HepG2 (cell line): ENCODE measurements around the gene SPATA13. TPM values are rescaled to one million over a fixed set of nuclear protein-coding genes. Genes with fewer than 3 reads are reported as not detected.

Source experiments
- ATAC-seq: fragments of 200-7000 bp; cut with Tn5 transposase; 3 replicates; pipeline ENCODE4 v1.9.1; 2020; ENCODE audit warnings: mild to moderate bottlenecking, moderate library complexity
- BruUV-seq: library from RNA; stranded (reverse); fragments of 400-500 nt; replicated peaks from 2 replicates; lab custom pipeline; 2021; lab: Mats Ljungman, UMichigan
- CTCF ChIA-PET: fragments of 300-600 bp; formaldehyde crosslinking; extraction: SDS; loops from one replicate; lab custom pipeline; 2021; ENCODE audit warnings: low total read pairs, inconsistent platforms, low intra/inter-chr PET ratio; lab: Yijun Ruan, JAX
- POLR2A ChIA-PET: fragments of 350-600 bp; sonication (Branson Sonifier 250); formaldehyde crosslinking; loops from one replicate; lab custom pipeline; 2020; ENCODE audit warnings: antibody characterized with exemption, inconsistent platforms; lab: Yijun Ruan, JAX
- DNase-seq: peaks from one replicate; pipeline ENCODE4 v3.0.0-alpha.2; 2015; ENCODE audit warnings: low spot score
- FAIRE-seq: peaks from 3 replicates; lab custom pipeline; 2011; peaks lifted over from hg19 to GRCh38; lab: Jason Lieb, UNC
- H2AFZ ChIP-seq: one replicate; pipeline ENCODE4 v1.6.1; 2011; ENCODE audit warnings: low read length, inconsistent platforms
- H3K27ac ChIP-seq: fragments of 300-600 bp; 3 replicates; pipeline ENCODE4 v1.8.0; 2011; ENCODE audit warnings: mixed run types, mild to moderate bottlenecking, mixed read lengths, low read length, inconsistent platforms; ENCODE audit not compliant: insufficient read depth; ENCODE audit errors: extremely low read length
- H3K27me3 ChIP-seq, 2 experiments: fragments of 200-600 bp in 1 of 2; 2 replicates in 1 of 2; 3 replicates in 1 of 2; pipeline versions ENCODE4 v1.6.0 to v1.8.0; 2011; ENCODE audit warnings: low read length in 2 of 2, mild to moderate bottlenecking in 2 of 2, moderate library complexity in 2 of 2, inconsistent platforms in 1 of 2; ENCODE audit not compliant: insufficient read depth in 2 of 2, control insufficient read depth in 1 of 2
- H3K36me3 ChIP-seq, 2 experiments: fragments of 200-600 bp in 1 of 2; replicated peaks in 1 of 2; 2 replicates in 1 of 2; 3 replicates in 1 of 2; pipeline versions ENCODE4 v1.5.1 to v1.8.0; 2011; ENCODE audit warnings: low read length in 2 of 2, inconsistent platforms in 1 of 2; ENCODE audit not compliant: insufficient read depth in 2 of 2, control insufficient read depth in 1 of 2
- H3K4me1 ChIP-seq: 2 replicates; pipeline ENCODE4 v1.5.1; 2012; ENCODE audit warnings: low read length, inconsistent platforms; ENCODE audit not compliant: insufficient read depth
- H3K4me2 ChIP-seq: 2 replicates; pipeline ENCODE4 v1.6.0; 2011; ENCODE audit warnings: low read depth, low read length, inconsistent platforms
- H3K4me3 ChIP-seq, 3 experiments: fragments of 200-600 bp in 1 of 3; sonication (generic), shearing (Covaris generic) in 1 of 3; replicated peaks in 1 of 3; 2 replicates each; pipeline ENCODE4 v1.5.1; 2011 to 2016; ENCODE audit warnings: low read length in 3 of 3, inconsistent platforms in 2 of 3, low read depth in 2 of 3, mild to moderate bottlenecking in 2 of 3, control low read depth in 1 of 3, mixed read lengths in 1 of 3; ENCODE audit not compliant: insufficient read depth in 1 of 3
- H3K79me2 ChIP-seq: one replicate; pipeline ENCODE4 v1.6.1; 2011; ENCODE audit warnings: low read length, inconsistent platforms; ENCODE audit not compliant: insufficient read depth
- H3K9ac ChIP-seq: 2 replicates; pipeline ENCODE4 v1.6.0; 2011; ENCODE audit warnings: mild to moderate bottlenecking, low read depth, low read length, inconsistent platforms; ENCODE audit not compliant: insufficient read depth
- H3K9me3 ChIP-seq: 2 replicates; pipeline ENCODE4 v1.5.1; 2012; ENCODE audit warnings: mild to moderate bottlenecking, low read length
- H4K20me1 ChIP-seq: 2 replicates; pipeline ENCODE4 v1.6.0; 2011; ENCODE audit warnings: inconsistent platforms, mild to moderate bottlenecking, low read length, moderate library complexity; ENCODE audit not compliant: insufficient read depth
- BRCA1 ChIP-seq: sonication (generic); formaldehyde crosslinking; IDR thresholded peaks from 2 replicates; pipeline ENCODE4 v1.4.0; 2020; ENCODE audit warnings: missing genetic modification reagents
- DBP ChIP-seq: sonication (generic); formaldehyde crosslinking; IDR thresholded peaks from 2 replicates; pipeline ENCODE4 v1.4.0; 2020; ENCODE audit warnings: missing genetic modification reagents; ENCODE audit errors: not compliant biosample characterization
- HNRNPK ChIP-seq: fragments of 200-400 bp; formaldehyde crosslinking; IDR thresholded peaks from 2 replicates; pipeline ENCODE4 v1.6.1; 2018; ENCODE audit warnings: low read length, low read depth, moderate library complexity, mild to moderate bottlenecking; ENCODE audit not compliant: poor library complexity, severe bottlenecking
- KDM3A ChIP-seq: IDR thresholded peaks from 2 replicates; pipeline ENCODE4 v1.6.1; 2018; ENCODE audit warnings: low read depth, missing compliant biosample characterization
- MAFG ChIP-seq: sonication (generic); formaldehyde crosslinking; IDR thresholded peaks from 2 replicates; pipeline ENCODE4 v1.5.1; 2020; ENCODE audit warnings: mild to moderate bottlenecking, missing genetic modification reagents
- ZNF30 ChIP-seq: sonication (generic); formaldehyde crosslinking; IDR thresholded peaks from 2 replicates; pipeline ENCODE4 v1.5.0; 2020; ENCODE audit warnings: mild to moderate bottlenecking, missing genetic modification reagents
- ZNF543 ChIP-seq: sonication (generic); formaldehyde crosslinking; IDR thresholded peaks from 2 replicates; pipeline ENCODE4 v1.4.0; 2020; ENCODE audit warnings: mild to moderate bottlenecking, missing genetic modification reagents
- ZNF562 ChIP-seq: sonication (generic); formaldehyde crosslinking; IDR thresholded peaks from 2 replicates; pipeline ENCODE4 v1.8.0; 2022; ENCODE audit warnings: missing genetic modification reagents, borderline replicate concordance
- ZNF672 ChIP-seq: sonication (generic); formaldehyde crosslinking; IDR thresholded peaks from 2 replicates; pipeline ENCODE4 v1.8.1; 2022; ENCODE audit warnings: missing genetic modification reagents
- ZNF737 ChIP-seq: sonication (generic); formaldehyde crosslinking; IDR thresholded peaks from 2 replicates; pipeline ENCODE4 v1.5.0; 2020; ENCODE audit warnings: missing genetic modification reagents, mild to moderate bottlenecking, borderline replicate concordance
- ZNF790 ChIP-seq: sonication (generic); formaldehyde crosslinking; IDR thresholded peaks from 2 replicates; pipeline ENCODE4 v1.8.0; 2022; ENCODE audit warnings: missing genetic modification reagents, mild to moderate bottlenecking, borderline replicate concordance
- WGBS: methylation state at CpG from one replicate; pipeline ENCODE4 v1.1.6; 2017; ENCODE audit warnings: low lambda C conversion rate; 5-methylcytosine and 5-hydroxymethylcytosine counted together
- in situ Hi-C: cut with HindIII; loops from 2 replicates; pipeline ENCODE4 v1.10.0; 2017; ENCODE audit warnings: low pct_unique_long_range_greater_than_20kb; ENCODE audit not compliant: extremely low pct_ligation_motif_present
- intact Hi-C: fragments of 100-400 bp; cut with micrococcal nuclease; formaldehyde crosslinking; loops from one replicate; pipeline ENCODE4 v1.10.0; 2022; ENCODE audit not compliant: unreplicated experiment
- polyA plus RNA-seq, 8 experiments: library from polyadenylated mRNA; depleted of rRNA in 3 of 8; stranded (reverse) in 7 of 8; unstranded in 1 of 8; fragments of >200 nt; fragmentation: Illumina TruSeq in 4 of 8; extraction: Trizol in 4 of 8; gene quantifications; 2 replicates each; pipeline versions ENCODE4 v1.2.1 to v1.2.3, GENCODE V29; 2011 to 2016; ENCODE audit warnings: low read depth in 4 of 8, missing spikeins in 1 of 8, mixed read lengths in 1 of 8; ENCODE audit not compliant: insufficient read depth in 1 of 8
- total RNA-seq, 5 experiments: library from RNA; depleted of rRNA; stranded (reverse); fragments of >200 nt; fragmentation: Illumina TruSeq; extraction: Trizol; gene quantifications; 2 replicates each; pipeline ENCODE4 v1.2.3, GENCODE V29; 2016; ENCODE audit warnings: low read depth in 1 of 5

SPATA13 gene
- total and polyA plus RNA-seq, 2 of the 13 experiments (the other 11 are each of a cell fraction or from before 2014, with no cell fraction given): 11.3 to 14.2 TPM

GRCh38 chr13:24304620-24305019 is 144.1 kb downstream of the SPATA13 start:
- H4K20me1 ChIP-seq: no peaks in the 10 kb centered on the region
- no peaks in the 10 kb centered on the region for H3K9me3 ChIP-seq
- BruUV-seq: no TSS peak
- peaks cover 8% of the 10 kb centered on the region for H3K4me1 ChIP-seq
- intact Hi-C loops (no loop called here), in situ Hi-C loops (no loop called here)
- H3K4me3 ChIP-seq: no peak overlapping the region
- H3K27ac ChIP-seq: no peak overlapping the region
- WGBS: 98% methylated on average over 5 of the region's 5 CpGs
- POLR2A ChIA-PET: no interaction called here
- no peak overlapping the region for H3K4me2 ChIP-seq
- no peak for FAIRE-seq
- peaks cover 20 to 38% of the 10 kb centered on the region in 2 experiments; a peak in 4 of 5 replicates for H3K36me3 ChIP-seq
- no peak for ATAC-seq
- H3K79me2 ChIP-seq: no peaks in the 10 kb centered on the region
- DNase-seq: no peak
- H3K27me3 ChIP-seq: no peaks in the 10 kb centered on the region
- no peak overlapping the region for H2AFZ ChIP-seq
- TF ChIP-seq ZNF790 (CRISPR knock-in tag) (no peak), ZNF737 (CRISPR knock-in tag) (no peak), KDM3A (CRISPR knock-in tag) (no peak), ZNF543 (CRISPR knock-in tag) (no peak), BRCA1 (CRISPR knock-in tag) (no peak), HNRNPK (no peak), ZNF30 (CRISPR knock-in tag) (no peak), ZNF562 (CRISPR knock-in tag) (no peak), DBP (CRISPR knock-in tag) (no peak), ZNF672 (CRISPR knock-in tag) (no peak), MAFG (CRISPR knock-in tag) (no peak)
- CTCF ChIA-PET: no interaction called here
- H3K9ac ChIP-seq: no peak overlapping the region
